NCI-H2029 treated with DMSO at 0.1 percent for 48 hours (cell line): ENCODE results near the gene GPR61.

Experiments used
- DNase-seq: peaks from one replicate; lab custom pipeline; 2025; lab: John Stamatoyannopoulos, UW

The GPR61 gene

GRCh38 chr1:109535971-109536491 is 3.6 kb upstream of the GPR61 start:
- DNase-seq = no peak

DNA sequence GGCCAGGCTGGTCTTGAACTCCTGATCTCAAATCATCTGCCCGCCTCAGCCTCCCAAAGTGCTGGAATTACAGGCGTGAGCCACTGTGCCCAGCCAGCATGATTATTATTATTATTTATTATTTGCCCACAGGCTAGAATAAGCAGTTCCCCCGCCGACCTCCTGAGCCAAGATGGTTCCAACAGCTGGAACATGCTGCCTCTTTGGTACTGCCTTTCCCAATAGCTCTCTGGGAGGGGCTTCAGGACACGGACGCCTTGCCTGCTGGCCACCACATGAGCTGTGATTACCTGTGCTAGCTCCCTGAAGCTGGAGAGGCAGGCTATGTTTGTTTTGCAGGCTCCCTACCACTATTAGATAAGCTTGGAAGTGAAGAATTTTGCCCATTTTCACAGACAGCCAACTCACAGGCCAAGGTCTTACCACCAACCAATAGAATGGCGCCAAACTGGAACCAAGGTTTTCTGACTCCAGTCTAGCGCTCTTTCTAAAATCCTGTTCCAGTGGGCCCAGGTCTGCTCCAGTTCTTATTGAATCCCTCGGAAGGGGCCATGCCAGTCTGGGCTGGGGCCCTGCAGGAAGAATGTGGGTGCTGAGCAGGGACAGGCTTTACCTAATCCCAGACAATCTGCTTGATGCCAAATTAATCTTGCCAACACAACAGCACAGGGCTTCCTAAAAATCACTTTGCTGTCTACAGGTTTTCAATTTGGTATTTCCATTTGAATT is 2.1 kb upstream of the GPR61 start:
- DNase-seq = no peak

DNA sequence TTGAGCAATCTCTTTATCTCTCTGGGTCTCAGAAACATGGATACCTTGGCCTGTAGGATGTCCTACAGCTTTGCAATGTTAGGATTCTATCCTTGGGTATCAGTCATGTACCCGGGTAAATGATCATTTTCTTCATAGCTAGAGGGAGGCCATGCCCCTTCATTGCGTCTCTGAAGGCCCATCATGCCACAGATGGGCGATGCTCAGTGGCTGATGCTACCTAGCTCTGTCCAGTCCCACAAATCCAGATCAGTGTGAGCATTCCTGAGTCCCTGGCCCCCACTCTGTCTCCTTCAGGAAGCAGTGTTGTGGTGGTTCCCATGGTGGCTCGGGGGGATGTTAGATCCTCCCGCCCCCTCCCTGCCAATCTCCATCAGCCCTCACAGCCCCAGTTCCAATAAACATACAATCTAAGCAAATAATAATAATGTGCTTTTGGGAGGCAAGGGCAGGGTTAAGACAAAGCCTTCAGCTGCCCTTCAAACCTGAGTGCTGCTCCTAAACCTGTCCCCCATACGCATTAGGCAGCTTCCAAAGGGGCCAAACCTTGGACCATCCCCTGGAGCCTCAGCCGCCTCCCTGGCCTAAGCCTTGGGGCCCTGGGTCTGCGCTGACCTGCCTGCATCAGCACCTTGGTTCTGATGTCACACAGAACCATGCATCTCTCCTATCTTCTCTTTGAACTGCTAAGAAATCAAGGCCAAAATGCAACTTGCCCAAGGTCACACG is 681 bp upstream of the GPR61 start:
- DNase-seq = no peak

DNA sequence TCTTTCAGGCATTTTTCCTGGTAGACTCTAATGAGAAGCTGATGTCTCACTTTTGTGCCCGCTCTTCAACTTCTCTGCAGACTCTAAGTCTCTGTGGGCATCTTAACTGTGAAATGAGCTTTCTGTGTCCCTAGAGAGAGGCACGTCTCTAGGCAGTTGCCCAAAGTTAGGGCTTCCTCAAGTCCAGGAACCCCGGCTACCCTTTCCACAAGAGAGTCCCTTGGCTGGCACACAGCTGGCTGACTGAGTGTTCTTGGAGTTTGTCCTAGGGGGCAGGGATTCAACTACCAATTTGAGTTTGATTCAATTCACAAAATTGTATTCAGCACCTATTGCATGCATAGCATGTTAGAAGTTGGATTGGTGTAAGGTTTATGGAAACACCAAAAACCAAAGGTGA is 1.4 kb downstream of the GPR61 start:
- DNase-seq = no peak

- DNase-seq = no peak
Measured at GRCh38 chr1:109542657-109543056, 3.0 kb downstream of the GPR61 start.

GRCh38 chr1:109543283-109543987 is 3.8 kb downstream of the GPR61 start:
- DNase-seq = no peak

- DNase-seq = no peak
Measured at GRCh38 chr1:109543988-109544735, 4.5 kb downstream of the GPR61 start.

- peak; percentile 77 for DNase-seq
Measured at GRCh38 chr1:109546311-109547109, 6.8 kb downstream of the GPR61 start.

DNA sequence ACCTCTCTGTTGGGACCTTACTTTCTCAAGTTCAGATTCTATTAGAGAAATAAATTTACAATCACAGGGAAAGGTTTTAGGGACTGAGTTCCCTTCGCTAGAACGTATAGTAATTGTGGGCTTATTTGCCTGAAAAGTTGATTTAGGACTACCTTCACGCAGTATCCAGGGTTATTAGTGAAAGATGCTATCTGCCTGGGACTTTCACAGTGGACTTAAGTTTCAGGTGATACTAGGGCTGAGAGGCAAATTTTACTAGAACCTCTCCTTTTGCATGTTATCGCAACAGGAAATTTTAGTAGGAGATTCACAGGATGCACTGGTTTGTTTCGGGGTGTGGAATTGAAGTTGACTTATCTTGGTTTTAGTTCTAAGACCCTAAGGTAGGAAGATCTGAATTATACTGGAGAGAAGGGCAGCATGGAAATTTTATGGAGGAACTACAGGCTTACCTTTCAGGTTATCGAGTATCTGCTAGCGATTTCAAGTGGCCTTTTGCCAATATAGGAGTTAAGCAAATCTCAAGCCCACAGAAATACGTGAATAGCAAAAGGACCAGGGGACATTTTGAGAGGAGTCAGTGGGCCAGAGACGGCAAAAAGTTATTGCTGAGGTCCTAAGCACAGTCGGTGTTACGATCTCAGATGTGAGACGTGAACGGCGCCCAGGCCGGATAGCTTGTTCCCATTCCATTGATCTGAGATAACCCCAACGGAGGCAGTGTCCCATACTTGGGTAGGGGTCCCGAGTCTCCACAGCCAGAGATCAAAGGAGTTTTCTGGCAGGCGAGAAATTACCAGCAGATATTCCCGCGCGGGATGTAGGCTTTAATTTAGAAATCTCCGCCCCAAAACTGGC is 8.0 kb downstream of the GPR61 start:
- no peak for DNase-seq

- DNase-seq = peak; percentile 63
Measured at GRCh38 chr1:109548321-109549267, 8.9 kb downstream of the GPR61 start, which contains the start of gene GNAI3. TSS of gene GNAI3 (plus strand) at chr1:109548615. CDS start at chr1:109548721, 106 bp downstream.

- no peak for DNase-seq
Measured at GRCh38 chr1:109556563-109556962, 16.9 kb downstream of the GPR61 start.

DNA sequence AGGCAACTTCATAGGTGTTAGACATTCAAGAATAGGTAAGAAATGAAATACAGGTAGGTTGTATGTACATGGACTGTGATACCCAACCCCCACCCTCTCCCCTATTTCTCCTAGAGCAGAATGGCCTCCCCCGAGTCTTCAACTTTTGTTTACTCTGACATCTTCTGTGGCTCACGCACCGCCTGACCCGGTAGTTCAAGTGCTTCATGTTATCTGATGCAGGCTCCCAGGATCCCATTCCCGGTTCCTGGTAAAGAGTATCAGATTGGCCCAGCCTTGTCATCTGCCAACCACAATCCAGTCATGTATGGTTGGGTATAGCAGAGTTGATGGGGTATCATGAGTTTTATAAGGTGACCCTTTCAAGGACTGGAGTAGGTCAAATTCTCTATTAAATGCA is 17.8 kb downstream of the GPR61 start:
- DNase-seq = no peak

DNA sequence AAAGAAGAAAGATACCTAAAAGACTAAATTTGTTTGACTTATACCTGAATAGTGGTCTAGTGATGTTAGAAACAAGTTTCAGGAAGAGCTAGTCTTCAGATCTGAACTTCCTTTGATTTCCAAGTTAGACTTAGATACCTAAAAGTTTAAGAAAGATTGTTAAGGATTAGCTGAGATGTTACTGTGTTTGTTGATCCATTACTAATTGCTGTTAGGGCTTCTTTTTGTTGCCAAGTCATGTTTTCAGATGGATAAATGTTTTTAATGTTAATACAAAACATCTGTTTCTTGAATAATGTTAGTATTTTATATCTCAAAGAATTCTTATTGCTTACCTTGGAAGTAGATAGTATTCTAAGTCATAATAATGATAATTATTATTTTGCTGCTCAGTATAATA is 20.3 kb downstream of the GPR61 start:
- DNase-seq = no peak

DNA sequence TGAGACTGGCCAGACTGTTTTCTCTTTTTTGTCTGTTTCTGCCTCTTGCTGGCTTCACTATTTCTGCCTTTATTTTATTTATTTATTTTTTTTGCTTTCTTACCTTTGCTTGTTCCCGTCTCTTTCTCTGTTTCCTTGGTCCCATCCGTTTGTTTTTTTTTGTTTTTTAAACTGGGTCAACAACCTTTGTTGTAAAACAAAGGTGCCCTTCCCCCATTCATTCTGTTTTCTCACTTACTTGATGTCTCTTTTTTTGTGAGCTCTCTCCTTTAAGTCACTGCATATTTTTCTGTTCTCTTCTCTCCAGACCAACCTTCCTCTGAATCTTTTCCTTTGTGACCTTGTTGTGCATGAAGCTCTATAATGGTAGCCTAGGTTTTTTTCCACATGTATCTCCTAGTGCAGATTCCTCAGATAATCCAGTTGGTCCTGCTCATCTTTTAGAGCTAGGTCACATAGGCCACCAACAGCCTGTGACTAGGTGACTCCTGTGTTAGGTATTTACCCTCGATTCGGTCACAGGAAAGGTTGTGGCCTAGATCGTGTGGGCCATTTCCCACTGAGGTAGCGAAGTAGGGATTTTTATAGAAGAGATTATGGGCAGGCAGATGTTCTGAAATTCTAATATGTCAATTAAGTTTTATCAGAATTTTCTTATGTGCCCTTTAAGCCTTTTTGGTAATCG is 24.7 kb downstream of the GPR61 start:
- DNase-seq = no peak

- DNase-seq = no peak
Measured at GRCh38 chr1:109565241-109565640, 25.6 kb downstream of the GPR61 start.

- no peak for DNase-seq
Measured at GRCh38 chr1:109566982-109567381, 27.3 kb downstream of the GPR61 start.

DNA sequence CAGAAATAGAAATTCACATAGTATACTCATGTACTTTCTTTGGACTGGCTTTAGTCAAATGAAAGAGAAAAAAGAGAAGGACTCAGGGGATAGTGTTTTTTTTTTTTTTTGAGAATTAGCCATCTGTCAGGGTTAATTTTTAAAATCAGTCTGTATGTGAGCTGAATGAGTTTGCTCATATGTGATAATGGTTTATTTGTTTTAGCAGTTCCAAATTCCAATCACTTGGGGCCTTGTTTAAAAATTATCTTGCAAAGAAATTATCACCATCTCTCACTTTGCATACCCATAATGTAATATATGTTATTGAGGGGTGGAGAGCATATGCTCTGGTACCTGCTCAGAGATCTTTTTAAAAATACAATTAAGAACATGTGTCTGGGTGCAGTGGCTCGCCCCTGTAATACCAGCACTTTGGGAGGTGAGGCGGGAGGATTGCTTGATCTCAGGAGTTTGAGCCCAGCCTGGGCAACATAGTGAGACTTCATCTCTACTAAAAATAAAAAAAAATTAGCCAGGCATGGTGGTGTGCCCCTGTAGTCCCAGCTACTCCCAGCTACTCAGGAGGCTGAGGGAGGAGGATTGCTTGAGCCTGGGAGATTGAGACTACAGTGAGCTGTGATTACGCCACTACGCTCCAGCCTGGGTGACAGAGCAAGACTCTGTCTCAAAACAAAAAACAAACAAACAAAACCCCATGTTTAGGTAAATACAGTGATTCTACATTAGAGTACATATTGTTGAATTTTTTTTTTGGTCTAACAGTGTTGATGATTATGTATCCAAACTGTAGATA is 28.4 kb downstream of the GPR61 start:
- DNase-seq = no peak

DNA sequence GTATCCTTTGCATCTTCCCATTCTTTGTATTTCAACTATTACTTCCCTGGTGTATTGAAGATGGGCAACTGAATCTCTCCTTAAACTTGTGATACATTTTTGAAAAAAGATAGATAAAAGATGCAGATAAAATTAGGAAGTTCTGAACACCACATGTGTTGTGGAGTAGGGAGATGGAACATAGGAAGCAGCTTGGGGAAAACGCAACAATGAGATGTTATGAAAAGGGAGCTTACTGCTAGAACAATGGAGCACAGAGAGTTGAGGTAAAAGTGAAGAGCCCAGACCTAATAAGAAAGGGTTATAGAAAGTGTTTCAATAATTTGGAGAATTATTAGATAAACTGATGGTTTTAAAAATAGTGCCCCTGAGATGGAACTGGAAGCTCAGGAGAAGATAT is 29.7 kb downstream of the GPR61 start:
- DNase-seq = no peak
